GM21825 (cell line): ENCODE measurements around the gene S100A6.

Source experiments
- ATAC-seq: cut with Tn5 transposase; IDR thresholded peaks from one replicate; pipeline ENCODE4 v1.9.1; 2021; ENCODE audit warnings: mild to moderate bottlenecking, moderate library complexity; ENCODE audit not compliant: unreplicated experiment

Gene S100A6

DNA sequence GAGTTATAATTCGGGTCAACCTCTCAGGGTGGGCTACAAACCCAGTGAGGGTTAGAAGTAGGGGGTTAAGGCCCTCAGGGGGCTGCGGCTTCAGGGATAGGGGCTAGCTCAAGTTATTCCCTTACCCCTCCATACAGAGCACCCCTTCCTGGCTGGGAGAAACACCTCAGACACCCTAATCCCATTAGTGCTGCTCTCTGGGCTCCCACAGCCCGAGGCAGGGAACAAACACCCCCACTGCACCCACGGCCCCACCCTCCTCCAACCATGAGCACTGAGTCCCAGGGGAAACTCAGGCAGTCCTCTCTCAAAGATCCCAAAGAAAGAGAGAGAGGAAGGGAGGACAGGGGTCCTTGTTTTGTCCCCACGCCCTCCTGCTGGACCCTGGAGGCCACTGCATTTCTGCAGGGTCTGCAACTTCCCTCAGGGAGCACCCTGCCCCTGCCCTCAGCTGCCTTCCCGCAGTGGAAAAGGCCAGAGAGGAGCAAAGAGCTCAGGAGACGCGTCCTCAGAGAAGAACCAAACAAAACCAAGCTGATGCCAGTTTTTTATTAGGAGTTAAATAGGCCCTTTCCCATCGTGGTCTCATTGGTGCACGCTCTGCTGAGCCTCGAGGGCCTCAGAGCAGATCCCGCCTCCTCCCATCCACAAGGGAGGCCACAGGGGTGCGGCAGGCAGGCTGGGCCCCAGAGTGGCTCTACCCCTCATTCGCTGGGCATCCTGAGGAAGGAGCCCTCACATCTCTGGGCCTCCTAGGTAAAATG lies 11.2 kb upstream of the S100A6 start:
- ATAC-seq = no peak

DNA sequence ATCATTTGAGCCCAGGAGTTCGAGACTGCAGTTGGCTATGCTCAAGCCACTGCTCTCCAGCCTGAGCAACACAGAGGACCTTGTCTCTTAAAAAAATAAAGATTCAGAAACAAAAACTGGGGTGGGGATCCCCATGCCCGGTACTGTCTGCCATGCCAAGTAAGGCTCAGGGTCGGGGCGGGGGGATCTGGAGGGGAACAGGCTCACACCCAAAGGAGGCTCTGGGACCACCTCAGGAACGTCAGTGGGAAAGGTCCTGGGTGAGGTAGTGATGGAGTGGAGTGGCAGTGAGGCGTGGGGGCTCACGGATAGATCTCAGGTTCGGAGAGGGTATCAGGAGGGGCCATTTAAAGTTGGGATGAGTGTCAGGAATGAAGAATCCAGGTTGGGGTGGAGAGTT lies 10.6 kb upstream of the S100A6 start:
- ATAC-seq = no peak

DNA sequence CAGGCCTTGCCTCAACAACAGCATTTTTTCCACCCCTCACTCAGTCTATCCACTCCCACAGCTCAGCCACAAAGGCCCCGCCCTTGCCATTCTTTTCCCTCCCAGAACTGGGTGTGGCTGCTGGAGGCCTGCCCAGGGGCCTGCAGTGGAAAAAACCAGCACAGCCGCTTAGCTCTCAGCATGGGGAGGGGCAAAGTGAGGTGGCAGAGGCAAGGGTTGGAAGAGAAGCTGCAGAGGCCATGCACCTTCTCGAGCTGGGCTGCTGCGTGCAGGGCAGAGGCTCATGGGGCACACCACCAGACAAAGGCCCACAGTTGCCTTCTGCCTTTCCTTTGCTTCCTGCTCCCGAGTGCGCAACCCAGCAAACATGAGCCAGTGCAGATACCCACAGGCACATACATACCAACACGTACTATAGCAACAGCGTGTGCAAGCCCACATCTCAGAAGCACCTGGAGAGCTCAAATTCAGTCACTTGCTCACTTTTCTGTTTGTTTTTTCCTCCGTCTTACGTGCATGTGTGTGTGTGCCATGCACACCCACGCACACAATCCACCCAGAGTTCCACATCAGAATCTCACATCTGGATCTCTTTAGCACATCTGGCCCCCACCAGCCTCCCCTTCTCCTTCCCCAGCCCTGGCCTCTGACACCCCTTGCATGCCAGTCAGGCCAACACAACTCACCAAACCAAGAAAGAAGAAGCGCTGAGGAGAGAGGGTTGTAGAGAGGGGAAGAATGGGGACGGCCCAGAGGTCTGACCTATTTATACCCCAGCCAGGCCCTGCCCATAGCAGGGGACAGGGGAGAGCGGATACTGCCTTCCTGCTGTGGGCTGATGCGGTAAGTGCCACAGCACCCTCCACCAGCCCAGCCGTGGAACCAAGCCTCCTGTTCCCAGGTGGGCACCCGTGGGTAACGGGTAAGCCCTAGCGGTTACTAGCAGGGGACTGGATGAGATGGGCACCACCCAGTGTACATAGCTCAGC lies 9.6 kb upstream of the S100A6 start, which contains the start of gene S100A4:
Gene S100A4, minus strand, starts transcription at position 740 of the 989 bp plus-strand sequence. CDS start 1,012 bp downstream, outside the sequence.
- peak; percentile 54 for ATAC-seq

DNA sequence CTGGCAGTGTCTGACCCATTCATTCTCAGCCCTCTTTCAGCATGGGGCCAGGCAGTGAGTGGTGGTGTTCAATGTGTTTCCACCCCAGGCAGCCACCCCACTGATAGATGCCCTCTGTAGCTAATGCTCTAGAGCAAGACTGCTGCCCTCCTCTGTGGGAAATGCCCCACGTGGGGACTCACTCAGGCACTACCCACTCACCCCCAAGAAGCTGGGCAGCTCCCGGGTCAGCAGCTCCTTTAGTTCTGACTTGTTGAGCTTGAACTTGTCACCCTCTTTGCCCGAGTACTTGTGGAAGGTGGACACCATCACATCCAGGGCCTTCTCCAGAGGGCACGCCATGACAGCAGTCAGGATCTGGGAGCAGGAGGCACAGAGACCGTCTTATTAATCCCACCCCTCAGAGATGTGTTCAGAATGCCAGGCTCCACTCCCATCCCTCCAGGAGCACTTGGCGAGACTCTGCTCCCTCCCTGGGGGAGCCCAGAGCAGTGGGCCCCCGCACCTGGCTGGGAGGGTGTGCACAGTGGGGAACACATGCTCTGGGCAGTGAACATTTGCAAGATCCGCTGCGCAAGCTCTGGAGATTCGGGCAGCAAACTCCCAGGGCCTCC lies 8.8 kb upstream of the S100A6 start:
- no peak for ATAC-seq

DNA sequence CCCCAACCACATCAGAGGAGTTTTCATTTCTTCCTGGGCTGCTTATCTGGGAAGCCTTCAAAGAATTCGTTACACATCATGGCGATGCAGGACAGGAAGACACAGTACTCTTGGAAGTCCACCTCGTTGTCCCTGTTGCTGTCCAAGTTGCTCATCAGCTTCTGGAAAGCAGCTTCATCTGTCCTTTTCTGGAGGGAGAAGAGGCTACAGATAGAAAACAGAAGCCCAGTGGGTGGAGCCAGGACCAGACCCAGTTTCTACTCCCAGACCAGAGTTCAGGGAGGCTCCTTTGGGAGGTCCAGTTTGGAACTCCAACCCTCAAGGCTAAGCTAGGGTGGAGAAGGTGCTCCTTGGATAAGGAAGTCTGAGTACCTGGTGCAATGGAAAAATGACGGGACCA lies 7.9 kb upstream of the S100A6 start:
- no peak for ATAC-seq

DNA sequence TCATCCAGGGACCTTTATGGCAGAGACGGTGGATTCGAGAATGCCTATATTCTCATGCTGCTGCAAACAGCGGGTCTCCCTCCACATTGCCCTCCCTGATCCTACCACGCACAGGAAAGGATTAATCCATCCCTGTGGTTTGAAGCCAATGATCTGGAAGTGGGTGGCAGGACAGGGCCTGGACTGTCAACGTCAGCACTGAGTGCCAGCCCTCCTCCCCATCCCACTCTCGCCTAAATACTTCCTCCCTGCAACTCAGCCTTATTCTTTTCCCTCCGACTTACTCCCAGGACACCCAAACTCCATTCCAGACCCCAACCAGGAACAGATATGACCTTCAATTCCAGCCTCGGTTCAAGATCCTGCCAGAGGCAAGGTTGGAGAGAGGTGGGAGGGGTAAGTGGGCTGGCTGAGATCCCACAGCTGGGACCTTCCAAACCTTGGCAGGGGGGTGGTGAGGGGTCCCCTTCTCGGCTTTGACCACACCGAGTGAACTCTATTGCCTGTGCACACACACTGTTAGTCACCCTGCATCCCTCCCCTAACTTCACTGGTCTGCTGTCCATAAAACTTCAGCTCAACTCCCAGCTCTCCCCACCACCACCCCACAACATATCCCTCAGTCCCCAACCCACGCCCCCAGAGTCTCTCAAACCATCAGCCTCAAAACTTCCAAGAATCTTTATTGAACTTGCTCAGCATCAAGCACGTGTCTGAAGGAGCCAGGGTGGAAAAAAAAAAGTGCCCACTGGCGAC lies 7.3 kb upstream of the S100A6 start:
- ATAC-seq = no peak

DNA sequence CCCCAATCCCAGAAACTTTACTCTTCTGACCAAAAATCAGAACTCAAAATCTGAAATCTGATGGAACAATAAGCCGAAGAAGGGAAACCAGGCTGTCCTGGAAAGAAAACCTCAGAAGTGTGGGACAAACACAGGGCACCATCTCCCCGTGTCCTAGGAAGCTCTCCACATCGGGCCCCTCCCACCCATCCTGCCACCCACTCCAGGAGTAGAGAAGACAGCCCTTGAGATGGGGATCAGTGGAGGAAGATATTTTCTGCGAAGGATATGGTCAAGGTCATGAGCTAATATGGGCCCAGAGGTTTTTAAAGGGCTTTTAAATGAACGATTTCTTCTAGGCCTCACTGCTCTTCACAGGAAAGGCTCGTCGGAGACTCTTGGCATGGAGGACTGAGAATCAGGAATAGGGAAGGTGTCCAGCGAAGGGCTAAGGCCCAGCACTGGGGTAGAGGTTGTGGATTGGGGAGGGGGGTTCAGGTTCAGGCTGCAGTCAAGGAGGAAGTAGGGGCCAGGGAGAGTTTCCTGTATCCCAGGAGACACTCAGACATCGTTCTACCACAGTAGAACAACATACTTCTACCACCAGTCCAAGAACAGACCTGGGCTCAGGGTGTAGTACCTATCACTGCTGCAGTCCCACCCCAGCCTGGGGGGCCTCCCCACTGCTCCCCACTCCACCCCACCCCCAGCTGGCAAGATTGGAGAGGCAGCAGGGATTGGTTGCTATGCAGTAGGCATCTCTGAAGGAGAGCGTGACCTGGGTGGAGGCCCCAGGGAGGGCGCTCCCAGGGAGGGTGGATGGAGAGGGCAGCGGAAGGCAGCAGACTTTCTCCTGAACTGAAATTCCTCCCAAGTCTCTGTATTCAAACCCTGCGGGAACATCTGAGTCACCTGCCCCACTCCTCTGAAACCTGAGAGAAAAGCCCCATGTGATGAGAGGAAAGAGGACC lies 6.1 kb upstream of the S100A6 start:
- ATAC-seq = no peak

DNA sequence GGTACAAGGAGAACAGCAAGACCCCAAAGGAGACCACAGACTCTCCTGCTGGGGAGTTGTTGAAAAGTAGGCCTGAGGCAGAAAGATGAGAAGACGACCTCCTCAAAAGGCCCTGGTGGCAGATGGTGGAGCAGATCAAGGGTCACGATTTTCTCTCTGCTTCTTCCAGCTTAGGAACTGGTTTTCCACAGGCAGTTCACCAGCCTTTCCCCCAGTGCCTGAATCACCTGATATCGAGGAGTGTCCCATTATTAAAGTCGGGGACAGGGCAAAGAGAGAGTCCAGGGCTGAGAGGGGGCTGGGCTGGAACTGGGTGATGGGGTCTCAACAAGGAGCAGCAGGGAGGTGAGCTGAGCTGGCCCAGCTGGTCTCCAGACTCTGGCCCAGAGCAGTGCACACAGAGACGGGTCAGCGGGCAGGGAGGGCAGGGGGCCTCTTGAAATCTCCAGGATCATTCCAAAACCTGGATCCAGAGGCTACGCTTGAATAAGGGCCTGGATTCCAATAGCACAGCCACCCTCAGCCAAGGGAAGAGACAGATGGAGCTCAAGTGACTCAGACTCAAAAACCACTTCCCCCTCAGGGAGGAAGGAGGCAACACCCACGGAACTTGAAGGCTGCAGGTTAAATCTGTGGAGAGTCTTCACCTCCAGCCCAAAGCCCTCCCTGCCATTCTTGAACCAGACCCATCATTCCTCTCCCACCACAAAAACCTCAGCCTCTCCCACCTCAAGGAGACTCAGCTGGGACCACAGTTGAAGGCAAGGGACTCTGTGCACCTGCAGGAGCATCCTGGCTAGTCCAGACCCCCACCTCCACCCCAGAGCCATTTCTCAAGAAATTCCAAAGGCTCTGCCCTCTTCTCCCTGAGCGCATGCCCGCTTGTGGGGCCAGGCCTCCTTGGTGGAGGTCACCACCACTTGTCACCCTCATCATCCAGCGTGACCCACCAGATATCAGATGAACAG lies 4.9 kb upstream of the S100A6 start, which contains the start of gene S100A5:
Gene S100A5, minus strand, starts transcription at position 541 of the 968 bp plus-strand sequence. CDS start 743 bp downstream, outside the sequence.
- no peak for ATAC-seq

DNA sequence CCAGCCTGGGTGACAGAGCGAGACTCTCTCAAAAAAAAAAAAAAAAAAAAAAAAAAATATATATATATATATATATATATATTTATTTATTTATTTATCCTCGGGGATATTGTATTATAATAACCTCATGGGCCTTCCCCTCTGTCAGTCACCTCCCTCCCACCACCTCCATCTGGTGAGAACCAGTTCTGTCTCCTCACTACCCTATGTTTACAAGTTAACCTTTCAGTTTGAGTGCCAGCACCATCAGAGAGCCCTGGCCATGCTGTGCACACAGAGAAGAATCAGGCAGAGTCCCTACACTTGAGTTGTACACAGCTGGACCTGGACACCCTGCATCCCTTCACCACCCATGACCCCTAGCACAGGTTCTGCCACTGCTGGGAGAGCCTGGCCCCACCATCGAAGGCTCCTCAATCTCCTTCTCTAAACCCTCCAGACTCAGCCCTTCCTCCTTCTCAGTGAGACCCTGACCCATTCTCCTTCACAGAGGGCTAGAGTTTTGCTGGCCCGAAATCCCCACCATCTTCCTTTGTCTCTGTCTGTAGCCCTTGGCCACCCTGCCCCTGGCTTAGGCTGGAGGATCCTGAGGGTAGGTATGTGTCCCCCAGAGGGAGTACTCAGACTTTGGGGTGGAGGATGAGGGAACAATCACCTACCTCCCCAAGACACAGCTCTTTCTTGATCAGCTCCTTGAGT lies 3.8 kb upstream of the S100A6 start:
- ATAC-seq = no peak

DNA sequence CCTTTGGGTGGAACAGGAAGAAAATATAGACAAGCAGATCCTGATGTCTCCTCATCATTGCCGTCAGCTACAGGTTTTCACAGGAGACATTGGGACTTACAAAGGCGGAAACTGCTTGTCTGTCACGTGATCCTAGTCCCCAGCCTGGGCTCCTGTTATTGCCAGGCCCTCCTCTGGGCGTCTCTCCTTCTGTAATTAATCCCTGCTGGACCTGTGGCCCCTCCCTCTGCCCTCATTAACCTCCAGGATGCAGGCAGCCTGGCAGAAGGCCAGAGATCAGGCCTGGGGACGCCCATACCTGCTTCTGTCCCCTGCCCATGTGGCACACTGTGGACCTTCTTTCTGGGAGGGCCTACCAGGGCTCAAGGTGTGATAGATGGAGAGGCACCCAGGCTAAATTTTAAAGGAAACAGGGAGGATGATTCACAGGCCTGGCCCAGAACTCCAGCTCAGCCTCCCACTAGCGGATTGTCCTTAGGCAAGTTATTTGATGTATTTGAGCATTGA lies 2.6 kb upstream of the S100A6 start:
- no peak for ATAC-seq

DNA sequence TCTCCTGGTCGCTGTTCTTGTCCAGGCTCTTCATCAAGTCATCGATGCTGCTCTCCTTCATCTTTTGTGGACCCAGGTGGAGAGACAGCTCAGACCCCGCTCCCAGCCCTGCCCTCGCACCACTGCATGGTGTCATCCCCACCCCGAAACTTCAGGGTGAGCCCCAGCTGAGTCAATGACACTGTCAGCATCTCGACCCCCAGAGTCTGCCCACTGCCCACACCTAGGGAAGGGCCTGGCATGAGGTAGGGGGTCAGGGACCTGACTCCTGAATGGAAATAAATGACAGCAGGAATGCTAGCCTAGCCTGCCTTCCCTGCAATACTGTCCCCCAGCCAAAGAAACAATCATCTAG lies 1.6 kb upstream of the S100A6 start:
- no peak for ATAC-seq

DNA sequence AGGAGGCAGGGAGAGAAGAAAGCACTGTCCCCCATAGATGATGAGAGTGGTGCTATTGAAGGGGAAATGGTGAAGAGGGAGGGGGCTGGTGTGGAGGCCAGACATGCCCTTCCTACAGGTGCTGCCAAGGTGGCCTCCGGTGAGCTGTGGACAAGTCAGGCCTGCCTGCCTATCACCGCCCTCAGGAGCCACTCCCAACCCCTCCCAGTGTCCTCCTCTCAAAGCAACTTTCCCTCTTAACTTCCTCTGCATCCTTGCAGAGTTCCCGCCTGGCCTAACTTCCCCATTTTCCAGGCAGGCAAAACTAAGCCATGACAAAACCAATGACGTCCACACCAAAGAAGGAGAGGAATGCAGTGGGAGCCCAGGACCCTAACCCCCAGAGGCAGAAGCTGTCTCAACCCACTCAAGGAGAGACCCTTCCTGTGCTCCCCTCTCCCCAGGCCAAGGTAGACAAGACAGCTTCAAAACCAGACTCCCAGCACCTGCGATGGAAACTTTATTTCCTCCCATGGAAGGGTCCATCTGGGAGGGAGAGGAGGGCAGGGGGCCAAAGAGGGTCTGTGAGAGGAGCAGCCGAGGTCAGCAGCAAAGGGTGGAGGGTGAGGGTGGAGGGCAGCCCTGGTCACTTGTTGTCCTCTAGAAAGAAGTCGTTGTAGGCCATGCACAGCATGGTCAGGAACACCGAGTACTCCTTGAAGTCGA lies 1.0 kb upstream of the S100A6 start:
- no peak for ATAC-seq

DNA sequence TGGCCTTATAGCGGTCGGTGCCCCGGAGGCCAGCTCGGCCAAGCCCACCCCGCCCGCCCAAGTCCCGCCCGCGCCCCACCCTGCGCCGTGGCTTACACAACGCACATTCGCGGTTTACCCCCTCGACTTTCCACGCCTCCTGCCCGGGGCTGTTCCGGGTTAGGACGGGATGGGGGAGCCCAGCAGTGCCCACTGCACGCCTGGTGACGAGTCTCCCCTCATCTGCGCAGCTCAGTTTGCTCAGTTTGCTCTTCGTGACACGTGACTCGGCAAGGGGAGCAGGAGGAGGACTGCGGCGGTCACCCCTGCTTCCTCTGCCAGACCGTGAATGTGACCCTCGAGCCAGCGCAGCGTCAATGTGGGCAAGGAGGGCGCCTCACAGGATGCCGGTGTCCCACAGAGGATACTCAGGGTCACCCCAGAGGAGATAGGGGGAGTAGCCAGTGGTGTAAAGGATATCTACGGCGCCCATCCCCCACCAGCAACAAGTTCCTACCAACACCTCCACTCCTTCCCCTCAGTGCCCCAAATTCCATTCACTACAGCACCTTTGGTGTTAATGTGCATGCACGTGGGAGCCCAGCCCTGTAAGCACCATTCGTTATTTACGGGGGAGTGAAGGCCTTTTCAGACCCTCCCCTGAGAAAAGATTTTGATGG lies 350 bp upstream of the S100A6 start:
- no peak for ATAC-seq

DNA sequence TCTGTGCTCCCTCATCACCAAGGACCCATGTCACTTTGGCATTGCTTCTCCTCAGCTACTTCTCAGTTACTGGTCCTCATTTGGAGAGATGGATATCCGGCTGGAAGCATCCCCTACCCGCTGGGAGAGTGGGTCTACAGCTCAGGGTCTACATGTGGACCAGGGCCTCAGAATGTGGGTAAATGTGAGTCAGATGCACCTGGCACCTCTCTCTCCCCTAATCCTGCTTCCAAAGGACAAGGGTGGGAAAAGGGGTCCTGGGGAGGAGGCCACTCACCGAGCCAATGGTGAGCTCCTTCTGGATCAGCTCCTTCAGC lies 908 bp downstream of the S100A6 start:
- ATAC-seq = no peak

DNA sequence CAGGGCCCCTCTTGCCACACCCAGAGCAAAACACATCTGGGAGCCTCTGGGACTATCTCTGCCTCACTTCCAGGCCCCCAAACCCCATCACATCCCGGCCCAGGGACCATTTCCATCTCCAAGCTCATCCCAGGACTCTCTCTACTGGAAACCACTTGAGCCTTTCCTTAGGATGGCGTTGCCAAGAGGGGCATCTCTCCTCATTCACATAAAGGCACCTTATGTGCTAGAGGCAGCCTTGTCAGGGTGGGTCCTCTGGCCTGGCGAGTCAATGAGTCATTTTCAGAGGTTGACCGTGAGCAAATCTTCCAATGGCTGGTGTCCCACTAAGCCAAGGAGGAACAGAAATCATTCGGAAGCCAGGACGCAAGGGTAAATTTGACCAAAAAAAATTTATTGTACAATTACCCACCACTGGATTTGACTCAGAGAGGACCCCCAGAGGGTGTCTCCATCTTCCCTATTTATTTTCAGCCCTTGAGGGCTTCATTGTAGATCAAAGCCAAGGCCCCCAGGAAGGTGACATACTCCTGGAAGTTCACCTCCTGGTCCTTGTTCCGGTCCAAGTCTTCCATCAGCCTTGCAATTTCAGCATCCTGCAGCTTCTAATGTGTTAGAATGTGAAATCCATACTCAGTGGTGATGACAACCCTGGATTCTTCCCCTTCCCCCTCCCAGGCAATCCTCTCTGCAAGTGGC lies 1.4 kb downstream of the S100A6 start:
- no peak for ATAC-seq

DNA sequence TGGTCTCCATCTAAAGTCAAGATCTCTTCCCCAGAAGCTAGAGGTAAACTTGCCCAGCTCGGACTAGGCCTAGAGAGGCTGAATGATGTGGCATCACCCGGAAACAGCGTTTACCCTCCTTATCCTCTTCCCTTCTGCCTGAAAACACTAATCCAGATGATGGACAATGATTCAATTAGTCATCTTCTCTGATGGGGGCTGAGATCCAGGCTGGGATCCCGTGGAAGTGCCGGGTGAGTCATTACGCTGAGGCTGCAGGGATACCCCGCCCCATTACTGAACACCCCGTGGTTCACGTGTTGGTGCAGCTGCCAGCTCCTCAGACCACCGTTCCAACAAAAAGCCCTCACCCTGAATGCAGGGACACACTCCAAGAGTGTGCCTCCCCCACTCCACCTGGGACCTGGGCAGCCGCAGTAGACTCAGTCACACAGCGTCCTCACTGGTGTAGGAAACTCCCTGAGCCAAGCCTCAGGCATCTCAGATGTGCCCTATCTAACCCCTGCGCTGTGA lies 2.0 kb downstream of the S100A6 start:
- no peak for ATAC-seq
